Measurements from ENCODE around the gene PRKD2.

Gene PRKD2

GRCh38 chr19:46723471-46723870 lies 6.6 kb upstream of the PRKD2 start:
- TF ChIP-seq GATA3 (IDR thresholded peaks at IDR 0.05; ENCODE audit: low read depth, low read length): no peak
- no peak for TF ChIP-seq GATA2 (IDR thresholded peaks at IDR 0.05; ENCODE audit: low read depth, low read length)

- TF ChIP-seq GATA3 (IDR thresholded peaks at IDR 0.05; ENCODE audit: low read depth, low read length): no peak
- no peak for TF ChIP-seq GATA2 (IDR thresholded peaks at IDR 0.05; ENCODE audit: low read depth, low read length)
Measured at GRCh38 chr19:46723023-46723461, 6.1 kb upstream of the PRKD2 start.

- TF ChIP-seq GATA3 (IDR thresholded peaks at IDR 0.05; ENCODE audit: low read depth, low read length): no peak
Measured at GRCh38 chr19:46722421-46723022, 5.6 kb upstream of the PRKD2 start.

- TF ChIP-seq GATA2 (IDR thresholded peaks at IDR 0.05; ENCODE audit: low read depth, low read length) (no peak), GATA3 (IDR thresholded peaks at IDR 0.05; ENCODE audit: low read depth, low read length) (no peak)
Measured at GRCh38 chr19:46722004-46722380, 5.1 kb upstream of the PRKD2 start.

GRCh38 chr19:46721269-46722003 lies 4.5 kb upstream of the PRKD2 start:
- TF ChIP-seq GATA2 (IDR thresholded peaks at IDR 0.05; ENCODE audit: low read depth, low read length) (no peak), GATA3 (IDR thresholded peaks at IDR 0.05; ENCODE audit: low read depth, low read length) (no peak)

- no peak for TF ChIP-seq GATA2 (IDR thresholded peaks at IDR 0.05; ENCODE audit: low read depth, low read length)
- TF ChIP-seq GATA3 (IDR thresholded peaks at IDR 0.05; ENCODE audit: low read depth, low read length): no peak
Measured at GRCh38 chr19:46720503-46721239, 3.8 kb upstream of the PRKD2 start.

- TF ChIP-seq GATA2 (IDR thresholded peaks at IDR 0.05; ENCODE audit: low read depth, low read length) (no peak), GATA3 (IDR thresholded peaks at IDR 0.05; ENCODE audit: low read depth, low read length) (no peak)
Measured at GRCh38 chr19:46719629-46720502, 3.0 kb upstream of the PRKD2 start.

- TF ChIP-seq GATA2 (IDR thresholded peaks at IDR 0.05; ENCODE audit: low read depth, low read length) (no peak), GATA3 (IDR thresholded peaks at IDR 0.05; ENCODE audit: low read depth, low read length) (no peak)
Measured at GRCh38 chr19:46718934-46719622, 2.2 kb upstream of the PRKD2 start.

- TF ChIP-seq GATA2 (IDR thresholded peaks at IDR 0.05; ENCODE audit: low read depth, low read length) (no peak), GATA3 (IDR thresholded peaks at IDR 0.05; ENCODE audit: low read depth, low read length) (no peak)
Measured at GRCh38 chr19:46718157-46718933, 1.4 kb upstream of the PRKD2 start.

GRCh38 chr19:46717716-46718143 lies 816 bp upstream of the PRKD2 start:
- no peak for TF ChIP-seq GATA3 (IDR thresholded peaks at IDR 0.05; ENCODE audit: low read depth, low read length)
- TF ChIP-seq GATA2 (IDR thresholded peaks at IDR 0.05; ENCODE audit: low read depth, low read length): no peak

GRCh38 chr19:46716672-46717033 lies 261 bp downstream of the PRKD2 start:
- TF ChIP-seq GATA2 (IDR thresholded peaks at IDR 0.05; ENCODE audit: low read depth, low read length) (no peak), GATA3 (IDR thresholded peaks at IDR 0.05; ENCODE audit: low read depth, low read length) (no peak)

GRCh38 chr19:46715975-46716671 lies 791 bp downstream of the PRKD2 start:
- no peak for TF ChIP-seq GATA2 (IDR thresholded peaks at IDR 0.05; ENCODE audit: low read depth, low read length)
- no peak for TF ChIP-seq GATA3 (IDR thresholded peaks at IDR 0.05; ENCODE audit: low read depth, low read length)
